HL-60 (cell line): ENCODE measurements around the gene CACNA1G.

Experiments
- CTCF ChIP-seq: IDR thresholded peaks from one replicate; pipeline ENCODE4 v1.5.1; 2011; ENCODE audit warnings: low read length, control low read depth, inconsistent platforms; ENCODE audit not compliant: insufficient read depth
- POLR2AphosphoS5 ChIP-seq: IDR thresholded peaks from 2 replicates; pipeline ENCODE4 v1.6.1; 2012; ENCODE audit warnings: low read depth

GRCh38 chr17:50599606-50600005 lies 39.1 kb downstream of the CACNA1G start:
- no peak for TF ChIP-seq CTCF
- TF ChIP-seq POLR2AphosphoS5, result no peak
